ENCODE measurements around the gene NYNRIN. TPM values are rescaled to one million over a fixed set of nuclear protein-coding genes. Genes with fewer than 3 reads are reported as not detected.

NYNRIN gene
- total RNA-seq, 1 experiment from 2014 or later, result 18.7 TPM

GRCh38 chr14:24440606-24441399 is 42.0 kb downstream of the NYNRIN start:
- Histone ChIP-seq H4K20me1 (ENCODE audit: control insufficient read depth, insufficient read depth, insufficient read length) (no peaks in the 10 kb centered on the region), H4K5ac (ENCODE audit: insufficient read length, low read depth, low read length) (no peak overlapping the region), H3K9ac (ENCODE audit: extremely low read depth, insufficient read length, low read length) (no peak overlapping the region), H2BK5ac (ENCODE audit: insufficient read length, low read length) (no peak overlapping the region), H2BK15ac (ENCODE audit: low read depth, low read length) (no peak overlapping the region), H3K4ac (ENCODE audit: low read depth, low read length) (no peak overlapping the region), H2AFZ (ENCODE audit: low read length) (no peak overlapping the region), H3K4me1 (ENCODE audit: insufficient read depth, low read length) (no peaks in the 10 kb centered on the region), H3K27me3 (ENCODE audit: insufficient read depth, low read length) (no peaks in the 10 kb centered on the region), H3K9me3 (ENCODE audit: control insufficient read depth, low read depth, low read length) (no peaks in the 10 kb centered on the region), H2AK5ac (ENCODE audit: insufficient read length, low read length) (no peak overlapping the region), H4K91ac (ENCODE audit: insufficient read length, low read depth, low read length) (no peak overlapping the region), H3K56ac (ENCODE audit: insufficient read length, low read depth, low read length) (no peak overlapping the region), H3K23me2 (ENCODE audit: insufficient read length, low read depth, low read length, poor library complexity, severe bottlenecking) (peaks cover 10% of the 10 kb centered on the region), H3K79me2 (ENCODE audit: insufficient read depth, low read length) (no peaks in the 10 kb centered on the region), H4K8ac (replicated peaks; ENCODE audit: insufficient read length, low read depth, low read length) (no peak overlapping the region), H2BK20ac (ENCODE audit: low read depth, low read length, poor library complexity, severe bottlenecking) (no peak overlapping the region), H3T11ph (ENCODE audit: low read length) (no peak overlapping the region), H3K23ac (ENCODE audit: insufficient read length, low read depth, low read length) (no peak overlapping the region), H2BK120ac (ENCODE audit: low read depth, low read length, poor library complexity, severe bottlenecking) (no peak overlapping the region), H3K18ac (ENCODE audit: insufficient read length, low read depth, low read length) (no peak overlapping the region), H3K14ac (ENCODE audit: insufficient read depth, low read length) (no peak overlapping the region), H3K4me2 (ENCODE audit: insufficient read depth, insufficient read length, low read length) (no peak overlapping the region), H3K27ac (ENCODE audit: insufficient read length, low read depth, low read length) (no peak overlapping the region), H2BK12ac (ENCODE audit: insufficient read length, low read depth, low read length) (no peak overlapping the region), H3K79me1 (ENCODE audit: insufficient read depth, low read depth, low read length, poor library complexity, severe bottlenecking) (peaks cover 2% of the 10 kb centered on the region)
- WGBS (ENCODE audit: extremely low coverage, insufficient read length, low lambda C conversion rate), result no CpG with 5 or more reads among the region's 8 CpGs
- no peaks in the 10 kb centered on the region; a peak in 1 of 5 replicates for H3K9me3 Mint-ChIP-seq
- peaks cover 15 to 16% of the 10 kb centered on the region in 2 experiments for H3K4me1 Mint-ChIP-seq
- peaks cover 19 to 48% (median 45%) of the 10 kb centered on the region in 3 experiments for H3K36me3 Mint-ChIP-seq (ENCODE audit: insufficient read depth in 1 of 3, low read depth in 3 of 3)
- DNase-seq, result no peak
- H3K27me3 Mint-ChIP-seq (ENCODE audit: low read depth), result no peaks in the 10 kb centered on the region; the same call in 1 of the 2 replicates
- H3K27ac Mint-ChIP-seq, result no peak overlapping the region; a peak in 1 of 7 replicates
- H3K4me3 Mint-ChIP-seq, result peak overlapping the region; percentile 90 to 91
- TF ChIP-seq, protein P1, sequence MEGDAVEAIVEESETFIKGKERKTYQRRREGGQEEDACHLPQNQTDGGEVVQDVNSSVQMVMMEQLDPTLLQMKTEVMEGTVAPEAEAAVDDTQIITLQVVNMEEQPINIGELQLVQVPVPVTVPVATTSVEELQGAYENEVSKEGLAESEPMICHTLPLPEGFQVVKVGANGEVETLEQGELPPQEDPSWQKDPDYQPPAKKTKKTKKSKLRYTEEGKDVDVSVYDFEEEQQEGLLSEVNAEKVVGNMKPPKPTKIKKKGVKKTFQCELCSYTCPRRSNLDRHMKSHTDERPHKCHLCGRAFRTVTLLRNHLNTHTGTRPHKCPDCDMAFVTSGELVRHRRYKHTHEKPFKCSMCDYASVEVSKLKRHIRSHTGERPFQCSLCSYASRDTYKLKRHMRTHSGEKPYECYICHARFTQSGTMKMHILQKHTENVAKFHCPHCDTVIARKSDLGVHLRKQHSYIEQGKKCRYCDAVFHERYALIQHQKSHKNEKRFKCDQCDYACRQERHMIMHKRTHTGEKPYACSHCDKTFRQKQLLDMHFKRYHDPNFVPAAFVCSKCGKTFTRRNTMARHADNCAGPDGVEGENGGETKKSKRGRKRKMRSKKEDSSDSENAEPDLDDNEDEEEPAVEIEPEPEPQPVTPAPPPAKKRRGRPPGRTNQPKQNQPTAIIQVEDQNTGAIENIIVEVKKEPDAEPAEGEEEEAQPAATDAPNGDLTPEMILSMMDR (conservative IDR thresholded peaks at IDR 0.05), result no peak
